Thymus (tissue), 11 donors: ENCODE data around the gene NRDE2. TPM values are rescaled to one million over a fixed set of nuclear protein-coding genes. Genes with fewer than 3 reads are reported as not detected.

Experiments used
- DNase-seq, 9 donors: peaks; one replicate each; pipeline ENCODE4 v3.0.0-alpha.2; 2013; ENCODE audit warnings: low spot score in 9 of 9, low read depth in 6 of 9, missing footprints in 1 of 9
- H3K27ac ChIP-seq, 2 donors: one replicate each; pipeline ENCODE4 v1.5.1; 2013; ENCODE audit warnings: control low read depth in 1 of 2, low read depth in 1 of 2, low read length in 1 of 2, mild to moderate bottlenecking in 1 of 2, moderate library complexity in 1 of 2
- H3K27me3 ChIP-seq, 2 donors: one replicate each; pipeline ENCODE4 v1.5.1; 2013; ENCODE audit warnings: low read length in 1 of 2; ENCODE audit not compliant: control insufficient read depth in 2 of 2, insufficient read depth in 1 of 2
- H3K36me3 ChIP-seq, 2 donors: one replicate each; pipeline ENCODE4 v1.5.1; 2013; ENCODE audit warnings: low read length in 1 of 2, mild to moderate bottlenecking in 1 of 2, moderate library complexity in 1 of 2; ENCODE audit not compliant: control insufficient read depth in 2 of 2, insufficient read depth in 2 of 2
- H3K4me1 ChIP-seq, 2 donors: one replicate each; pipeline ENCODE4 v1.5.1; 2013; ENCODE audit warnings: low read length in 2 of 2; ENCODE audit not compliant: control insufficient read depth in 2 of 2, insufficient read depth in 2 of 2
- H3K4me3 ChIP-seq, 2 donors: one replicate each; pipeline ENCODE4 v1.5.1; 2013; ENCODE audit warnings: low read length in 2 of 2, control low read depth in 1 of 2, mild to moderate bottlenecking in 1 of 2
- H3K9me3 ChIP-seq, 2 donors: one replicate each; pipeline ENCODE4 v1.5.1; 2013; ENCODE audit warnings: low read length in 1 of 2, mild to moderate bottlenecking in 1 of 2; ENCODE audit not compliant: control insufficient read depth in 2 of 2, insufficient read depth in 1 of 2
- WGBS: extraction: QIAGEN DNeasy Blood & Tissue Kit; methylation state at CpG from one replicate; pipeline ENCODE4 v1.1.7; 2013; 5-methylcytosine and 5-hydroxymethylcytosine counted together
- polyA plus RNA-seq: library from polyadenylated mRNA; stranded (reverse); fragments of 200-250 nt; gene quantifications from one replicate; pipeline ENCODE4 v1.2.3, GENCODE V29; 2013
- total RNA-seq: library from RNA; stranded (reverse); fragments of 120-200 nt; gene quantifications from one replicate; pipeline ENCODE4 v1.2.4, GENCODE V29; 2013
- donor health status: healthy.

NRDE2 gene
- total and polyA plus RNA-seq, 2 donors = 9.4 to 12.5 TPM

- no peak overlapping the region for H3K4me3 ChIP-seq
- 96% methylated on average over 35 of the region's 35 CpGs for WGBS
- H3K27ac ChIP-seq = peak overlapping the region in 1 of 2 donors; percentile 25
- H3K36me3 ChIP-seq = peaks cover 49 to 60% of the 10 kb centered on the region in 2 donors
- no peak for DNase-seq
- H3K27me3 ChIP-seq = no peaks in the 10 kb centered on the region
- H3K9me3 ChIP-seq = no peaks in the 10 kb centered on the region
- no peaks in the 10 kb centered on the region for H3K4me1 ChIP-seq
These were observed 53.3 kb downstream of the NRDE2 start for GRCh38 chr14:90278199-90279175.

GRCh38 chr14:90277581-90278198 lies 54.1 kb downstream of the NRDE2 start:
- no peak for DNase-seq
- H3K27me3 ChIP-seq = no peaks in the 10 kb centered on the region
- no peaks in the 10 kb centered on the region for H3K9me3 ChIP-seq
- H3K36me3 ChIP-seq = peaks cover 55 to 66% of the 10 kb centered on the region in 2 donors
- H3K4me3 ChIP-seq = no peak overlapping the region
- no peaks in the 10 kb centered on the region for H3K4me1 ChIP-seq
- no peak overlapping the region for H3K27ac ChIP-seq
- WGBS = 94% methylated on average over 24 of the region's 24 CpGs

- H3K4me1 ChIP-seq = no peaks in the 10 kb centered on the region
- peaks cover 62 to 68% of the 10 kb centered on the region in 2 donors for H3K36me3 ChIP-seq
- WGBS = 90% methylated on average over 18 of the region's 18 CpGs
- no peaks in the 10 kb centered on the region for H3K27me3 ChIP-seq
- no peak overlapping the region for H3K4me3 ChIP-seq
- no peak overlapping the region for H3K27ac ChIP-seq
- H3K9me3 ChIP-seq = no peaks in the 10 kb centered on the region
- no peak for DNase-seq
These were observed 54.9 kb downstream of the NRDE2 start for GRCh38 chr14:90276646-90277367.

- peak overlapping the region; percentile 32 to 46 for H3K27ac ChIP-seq
- H3K9me3 ChIP-seq = no peaks in the 10 kb centered on the region
- H3K4me3 ChIP-seq = no peak overlapping the region
- H3K4me1 ChIP-seq = no peaks in the 10 kb centered on the region
- H3K36me3 ChIP-seq = peaks cover 65 to 70% of the 10 kb centered on the region in 2 donors
- WGBS = 97% methylated on average over 8 of the region's 8 CpGs
- no peaks in the 10 kb centered on the region for H3K27me3 ChIP-seq
- no peak for DNase-seq
These were observed 55.9 kb downstream of the NRDE2 start for GRCh38 chr14:90275820-90276219.

- Histone ChIP-seq H3K36me3 (peaks cover 65 to 70% of the 10 kb centered on the region in 2 donors), H3K4me3 (no peak overlapping the region), H3K27ac (peak overlapping the region; percentile 32 to 46), H3K4me1 (no peaks in the 10 kb centered on the region), H3K27me3 (no peaks in the 10 kb centered on the region), H3K9me3 (no peaks in the 10 kb centered on the region)
- no peak for DNase-seq
- WGBS = 96% methylated on average over 9 of the region's 9 CpGs
These were observed 56.3 kb downstream of the NRDE2 start for GRCh38 chr14:90275458-90275814.

GRCh38 chr14:90274808-90275457 lies 56.8 kb downstream of the NRDE2 start:
- H3K36me3 ChIP-seq = peaks cover 65 to 70% of the 10 kb centered on the region in 2 donors
- no peaks in the 10 kb centered on the region for H3K4me1 ChIP-seq
- no peaks in the 10 kb centered on the region for H3K9me3 ChIP-seq
- 84% methylated on average over 8 of the region's 8 CpGs for WGBS
- no peaks in the 10 kb centered on the region for H3K27me3 ChIP-seq
- no peak for DNase-seq
- H3K4me3 ChIP-seq = no peak overlapping the region
- H3K27ac ChIP-seq = no peak overlapping the region

GRCh38 chr14:90274019-90274418 lies 57.7 kb downstream of the NRDE2 start:
- DNase-seq = no peak
- Histone ChIP-seq H3K4me1 (no peaks in the 10 kb centered on the region), H3K27me3 (no peaks in the 10 kb centered on the region), H3K27ac (no peak overlapping the region), H3K36me3 (peaks cover 69% of the 10 kb centered on the region in 2 donors), H3K4me3 (no peak overlapping the region), H3K9me3 (no peaks in the 10 kb centered on the region)
- WGBS = 96% methylated on average over 9 of the region's 9 CpGs

GRCh38 chr14:90273532-90273931 lies 58.2 kb downstream of the NRDE2 start:
- no peak overlapping the region for H3K4me3 ChIP-seq
- no peak overlapping the region for H3K27ac ChIP-seq
- H3K9me3 ChIP-seq = no peaks in the 10 kb centered on the region
- peaks cover 69% of the 10 kb centered on the region in 2 donors for H3K36me3 ChIP-seq
- 94% methylated on average over 8 of the region's 8 CpGs for WGBS
- H3K4me1 ChIP-seq = no peaks in the 10 kb centered on the region
- DNase-seq = no peak
- no peaks in the 10 kb centered on the region for H3K27me3 ChIP-seq
